Limb (tissue), 2 donors: ENCODE data around the gene PLD6.

ENCODE experiments used
- DNase-seq, 2 donors: peaks; one replicate each; pipeline ENCODE4 v3.0.0-alpha.2; 2016; ENCODE audit errors: extremely low spot score in 2 of 2

The PLD6 gene

GRCh38 chr17:17227608-17228520 is 21.7 kb upstream of the PLD6 start:
- no peak for DNase-seq

- no peak for DNase-seq
Observed at GRCh38 chr17:17226451-17227265, 20.5 kb upstream of the PLD6 start.

- no peak for DNase-seq
Observed at GRCh38 chr17:17225901-17226300, 19.8 kb upstream of the PLD6 start.

GRCh38 chr17:17224137-17224536 is 18.0 kb upstream of the PLD6 start:
- DNase-seq = no peak

GRCh38 chr17:17223736-17224135 is 17.6 kb upstream of the PLD6 start:
- no peak for DNase-seq

- DNase-seq = no peak
Observed at GRCh38 chr17:17221329-17221728, 15.2 kb upstream of the PLD6 start.

GRCh38 chr17:17220529-17220928 is 14.4 kb upstream of the PLD6 start:
- no peak for DNase-seq

- no peak for DNase-seq
Observed at GRCh38 chr17:17217995-17218394, 11.9 kb upstream of the PLD6 start.

GRCh38 chr17:17216776-17217175 is 10.6 kb upstream of the PLD6 start:
- no peak for DNase-seq

- no peak for DNase-seq
Observed at GRCh38 chr17:17216236-17216635, 10.1 kb upstream of the PLD6 start.

GRCh38 chr17:17215575-17215974 is 9.4 kb upstream of the PLD6 start:
- DNase-seq = no peak

- no peak for DNase-seq
Observed at GRCh38 chr17:17214646-17215436, 8.7 kb upstream of the PLD6 start.

GRCh38 chr17:17213775-17214174 is 7.6 kb upstream of the PLD6 start:
- DNase-seq = no peak

- DNase-seq = no peak
Observed at GRCh38 chr17:17207998-17208397, 1.9 kb upstream of the PLD6 start.

GRCh38 chr17:17206913-17207335 is 791 bp upstream of the PLD6 start:
- no peak for DNase-seq

- peak; percentile 32 to 70 for DNase-seq
Observed at GRCh38 chr17:17205368-17206123, 587 bp downstream of the PLD6 start.

- no peak for DNase-seq
Observed at GRCh38 chr17:17204635-17205231, 1.4 kb downstream of the PLD6 start.

- no peak for DNase-seq
Observed at GRCh38 chr17:17204041-17204591, 2.0 kb downstream of the PLD6 start.

GRCh38 chr17:17203173-17203730 is 2.9 kb downstream of the PLD6 start:
- DNase-seq = no peak

GRCh38 chr17:17201907-17202306 is 4.2 kb downstream of the PLD6 start:
- no peak for DNase-seq
